SK-N-SH (cell line): ENCODE results near the gene OLFML1.

Experiments used
- EP300 ChIP-seq, 2 experiments: IDR thresholded peaks; 2 replicates each; pipeline versions ENCODE4 v1.4.0 to v1.6.1; 2012; ENCODE audit warnings: borderline replicate concordance in 1 of 2, low read depth in 1 of 2, low read length in 1 of 2
- EZH2phosphoT487 ChIP-seq: fragments of 200-600 bp; sonication (generic); IDR thresholded peaks from 2 replicates; pipeline ENCODE4 v1.6.1; 2017; ENCODE audit warnings: low read depth, mixed run types, mild to moderate bottlenecking, antibody characterized with exemption, moderate library complexity, borderline replicate concordance
- FOXJ3 ChIP-seq: sonication (generic); formaldehyde crosslinking; IDR thresholded peaks from 2 replicates; pipeline ENCODE4 v1.5.1; 2020; ENCODE audit warnings: mild to moderate bottlenecking, missing genetic modification reagents
- SIN3A ChIP-seq: IDR thresholded peaks from 2 replicates; pipeline ENCODE4 v1.6.1; 2012; ENCODE audit warnings: low read depth, mild to moderate bottlenecking, low read length, moderate library complexity, borderline replicate concordance
- TEAD4 ChIP-seq: IDR thresholded peaks from 2 replicates; pipeline ENCODE4 v1.4.0; 2012; ENCODE audit warnings: mild to moderate bottlenecking, borderline replicate concordance; ENCODE audit not compliant: insufficient read depth
- YY1 ChIP-seq: IDR thresholded peaks from 2 replicates; pipeline ENCODE4 v1.4.0; 2012; ENCODE audit warnings: low read depth, mild to moderate bottlenecking
- TF ChIP-seq, protein P1 (sequence below): IDR thresholded peaks from 2 replicates; pipeline ENCODE4 v1.4.0; 2012; ENCODE audit warnings: low read depth
- TF ChIP-seq, protein P2 (sequence below): fragments of 200-600 bp; sonication (generic); IDR thresholded peaks from 2 replicates; pipeline ENCODE4 v1.6.1; 2017; ENCODE audit warnings: antibody characterized with exemption, mild to moderate bottlenecking, moderate library complexity
- TF ChIP-seq, protein P3 (sequence below): IDR thresholded peaks from 2 replicates; pipeline ENCODE4 v1.4.0; 2012; ENCODE audit warnings: low read depth, borderline replicate concordance
- TF ChIP-seq, protein P4 (sequence below): IDR thresholded peaks from 2 replicates; pipeline ENCODE4 v1.4.0; 2012; ENCODE audit warnings: low read depth, borderline replicate concordance
- TF ChIP-seq, protein P5 (sequence below): fragments of 150-350 bp; IDR thresholded peaks from 2 replicates; pipeline ENCODE4 v1.6.1; 2017; ENCODE audit warnings: antibody characterized with exemption, low read length, low read depth, borderline replicate concordance

DNA sequence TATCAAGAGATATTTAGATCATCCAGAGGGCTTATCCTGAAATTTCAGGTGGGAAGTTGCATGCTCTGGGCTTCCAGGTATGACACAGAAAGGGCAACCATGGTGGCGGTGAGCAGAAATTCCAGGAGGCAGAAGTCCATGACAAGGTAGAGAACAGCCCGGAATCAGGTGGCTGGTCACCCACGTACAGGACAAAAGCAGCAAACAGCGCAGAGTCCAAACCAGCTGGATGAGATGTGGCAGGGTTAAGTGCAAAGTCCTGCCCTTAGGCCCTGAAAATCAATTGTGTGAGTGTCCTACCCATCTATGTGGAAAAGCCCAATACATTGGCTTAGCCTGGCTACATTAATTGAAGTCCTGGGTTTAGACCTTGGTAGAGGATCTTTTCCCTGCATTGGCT lies 40.1 kb downstream of the OLFML1 start:
- TF ChIP-seq, protein P1, sequence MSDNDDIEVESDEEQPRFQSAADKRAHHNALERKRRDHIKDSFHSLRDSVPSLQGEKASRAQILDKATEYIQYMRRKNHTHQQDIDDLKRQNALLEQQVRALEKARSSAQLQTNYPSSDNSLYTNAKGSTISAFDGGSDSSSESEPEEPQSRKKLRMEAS = no peak
- TF ChIP-seq, protein P2, sequence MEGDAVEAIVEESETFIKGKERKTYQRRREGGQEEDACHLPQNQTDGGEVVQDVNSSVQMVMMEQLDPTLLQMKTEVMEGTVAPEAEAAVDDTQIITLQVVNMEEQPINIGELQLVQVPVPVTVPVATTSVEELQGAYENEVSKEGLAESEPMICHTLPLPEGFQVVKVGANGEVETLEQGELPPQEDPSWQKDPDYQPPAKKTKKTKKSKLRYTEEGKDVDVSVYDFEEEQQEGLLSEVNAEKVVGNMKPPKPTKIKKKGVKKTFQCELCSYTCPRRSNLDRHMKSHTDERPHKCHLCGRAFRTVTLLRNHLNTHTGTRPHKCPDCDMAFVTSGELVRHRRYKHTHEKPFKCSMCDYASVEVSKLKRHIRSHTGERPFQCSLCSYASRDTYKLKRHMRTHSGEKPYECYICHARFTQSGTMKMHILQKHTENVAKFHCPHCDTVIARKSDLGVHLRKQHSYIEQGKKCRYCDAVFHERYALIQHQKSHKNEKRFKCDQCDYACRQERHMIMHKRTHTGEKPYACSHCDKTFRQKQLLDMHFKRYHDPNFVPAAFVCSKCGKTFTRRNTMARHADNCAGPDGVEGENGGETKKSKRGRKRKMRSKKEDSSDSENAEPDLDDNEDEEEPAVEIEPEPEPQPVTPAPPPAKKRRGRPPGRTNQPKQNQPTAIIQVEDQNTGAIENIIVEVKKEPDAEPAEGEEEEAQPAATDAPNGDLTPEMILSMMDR = no peak
- no peak for TF ChIP-seq EZH2phosphoT487
- no peak for TF ChIP-seq FOXJ3 (CRISPR knock-in tag)
- TF ChIP-seq, protein P3, sequence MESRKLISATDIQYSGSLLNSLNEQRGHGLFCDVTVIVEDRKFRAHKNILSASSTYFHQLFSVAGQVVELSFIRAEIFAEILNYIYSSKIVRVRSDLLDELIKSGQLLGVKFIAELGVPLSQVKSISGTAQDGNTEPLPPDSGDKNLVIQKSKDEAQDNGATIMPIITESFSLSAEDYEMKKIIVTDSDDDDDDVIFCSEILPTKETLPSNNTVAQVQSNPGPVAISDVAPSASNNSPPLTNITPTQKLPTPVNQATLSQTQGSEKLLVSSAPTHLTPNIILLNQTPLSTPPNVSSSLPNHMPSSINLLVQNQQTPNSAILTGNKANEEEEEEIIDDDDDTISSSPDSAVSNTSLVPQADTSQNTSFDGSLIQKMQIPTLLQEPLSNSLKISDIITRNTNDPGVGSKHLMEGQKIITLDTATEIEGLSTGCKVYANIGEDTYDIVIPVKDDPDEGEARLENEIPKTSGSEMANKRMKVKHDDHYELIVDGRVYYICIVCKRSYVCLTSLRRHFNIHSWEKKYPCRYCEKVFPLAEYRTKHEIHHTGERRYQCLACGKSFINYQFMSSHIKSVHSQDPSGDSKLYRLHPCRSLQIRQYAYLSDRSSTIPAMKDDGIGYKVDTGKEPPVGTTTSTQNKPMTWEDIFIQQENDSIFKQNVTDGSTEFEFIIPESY = no peak
- TF ChIP-seq, protein P4, sequence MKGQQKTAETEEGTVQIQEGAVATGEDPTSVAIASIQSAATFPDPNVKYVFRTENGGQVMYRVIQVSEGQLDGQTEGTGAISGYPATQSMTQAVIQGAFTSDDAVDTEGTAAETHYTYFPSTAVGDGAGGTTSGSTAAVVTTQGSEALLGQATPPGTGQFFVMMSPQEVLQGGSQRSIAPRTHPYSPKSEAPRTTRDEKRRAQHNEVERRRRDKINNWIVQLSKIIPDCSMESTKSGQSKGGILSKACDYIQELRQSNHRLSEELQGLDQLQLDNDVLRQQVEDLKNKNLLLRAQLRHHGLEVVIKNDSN = no peak
- TF ChIP-seq SIN3A = no peak
- no peak for TF ChIP-seq YY1
- no peak for TF ChIP-seq EP300 (IDR thresholded peaks at IDR 0.05; ENCODE audit: borderline replicate concordance in 1 of 2, low read depth in 1 of 2, low read length in 1 of 2)
- TF ChIP-seq, protein P5, sequence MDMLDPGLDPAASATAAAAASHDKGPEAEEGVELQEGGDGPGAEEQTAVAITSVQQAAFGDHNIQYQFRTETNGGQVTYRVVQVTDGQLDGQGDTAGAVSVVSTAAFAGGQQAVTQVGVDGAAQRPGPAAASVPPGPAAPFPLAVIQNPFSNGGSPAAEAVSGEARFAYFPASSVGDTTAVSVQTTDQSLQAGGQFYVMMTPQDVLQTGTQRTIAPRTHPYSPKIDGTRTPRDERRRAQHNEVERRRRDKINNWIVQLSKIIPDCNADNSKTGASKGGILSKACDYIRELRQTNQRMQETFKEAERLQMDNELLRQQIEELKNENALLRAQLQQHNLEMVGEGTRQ = no peak
- no peak for TF ChIP-seq TEAD4
